HepG2 (cell line): ENCODE measurements around the gene ZNRF3. TPM values are rescaled to one million over a fixed set of nuclear protein-coding genes. Genes with fewer than 3 reads are reported as not detected.
A peak's percentile ranks its signal among the peaks of the same experiment; 100 is the strongest.

Experiments
- AKNA ChIP-seq: sonication (generic); formaldehyde crosslinking; IDR thresholded peaks from 2 replicates; pipeline ENCODE4 v1.4.0; 2020; ENCODE audit warnings: missing genetic modification reagents, borderline replicate concordance
- HDAC1 ChIP-seq: sonication (generic); formaldehyde crosslinking; IDR thresholded peaks from 2 replicates; pipeline ENCODE4 v1.5.1; 2020; ENCODE audit warnings: mild to moderate bottlenecking, missing genetic modification reagents
- HMG20A ChIP-seq: IDR thresholded peaks from 2 replicates; pipeline ENCODE4 v1.6.1; 2016; ENCODE audit warnings: borderline replicate concordance
- IKZF1 ChIP-seq: fragments of 450-650 bp; IDR thresholded peaks from 2 replicates; pipeline ENCODE4 v1.7.1; 2016
- MEF2D ChIP-seq: sonication (generic); formaldehyde crosslinking; IDR thresholded peaks from 2 replicates; pipeline ENCODE4 v1.5.1; 2020; ENCODE audit warnings: mild to moderate bottlenecking, missing genetic modification reagents
- NBN ChIP-seq: fragments of 450-650 bp; conservative IDR thresholded peaks from 2 replicates; pipeline ENCODE4 v1.6.1; 2017
- NCOR1 ChIP-seq: fragments of 200-600 bp; sonication (generic); IDR thresholded peaks from 2 replicates; pipeline ENCODE4 v1.7.0; 2017; ENCODE audit warnings: antibody characterized with exemption, low read length, borderline replicate concordance
- ONECUT2 ChIP-seq: sonication (generic); formaldehyde crosslinking; IDR thresholded peaks from 2 replicates; pipeline ENCODE4 v1.4.0; 2020; ENCODE audit warnings: missing genetic modification reagents
- PAWR ChIP-seq: sonication (generic); formaldehyde crosslinking; IDR thresholded peaks from 2 replicates; pipeline ENCODE4 v1.4.0; 2020; ENCODE audit warnings: missing genetic modification reagents, mild to moderate bottlenecking, borderline replicate concordance
- PCBP1 ChIP-seq: fragments of 200-400 bp; formaldehyde crosslinking; IDR thresholded peaks from 2 replicates; pipeline ENCODE4 v1.6.1; 2017; ENCODE audit warnings: mild to moderate bottlenecking, low read depth, low read length, borderline replicate concordance
- ZBTB20 ChIP-seq: sonication (generic); formaldehyde crosslinking; IDR thresholded peaks from 2 replicates; pipeline ENCODE4 v1.8.1; 2023; ENCODE audit warnings: missing genetic modification reagents, low read depth, mild to moderate bottlenecking, borderline replicate concordance
- ZNF224 ChIP-seq: sonication (generic); formaldehyde crosslinking; IDR thresholded peaks from 2 replicates; pipeline ENCODE4 v1.5.0; 2020; ENCODE audit warnings: mild to moderate bottlenecking, missing genetic modification reagents
- ZNF234 ChIP-seq: sonication (generic); formaldehyde crosslinking; conservative IDR thresholded peaks from 2 replicates; pipeline ENCODE4 v1.5.1; 2020; ENCODE audit warnings: mild to moderate bottlenecking, missing genetic modification reagents
- ZNF256 ChIP-seq: sonication (generic); formaldehyde crosslinking; conservative IDR thresholded peaks from 2 replicates; pipeline ENCODE4 v1.4.0; 2020; ENCODE audit warnings: missing genetic modification reagents
- ZNF44 ChIP-seq: sonication (generic); formaldehyde crosslinking; IDR thresholded peaks from 2 replicates; pipeline ENCODE4 v1.5.1; 2020; ENCODE audit warnings: mild to moderate bottlenecking, missing genetic modification reagents
- ZNF607 ChIP-seq: sonication (generic); formaldehyde crosslinking; IDR thresholded peaks from 2 replicates; pipeline ENCODE4 v1.5.1; 2020; ENCODE audit warnings: missing genetic modification reagents, mild to moderate bottlenecking, borderline replicate concordance
- ZNF703 ChIP-seq: sonication (generic); formaldehyde crosslinking; IDR thresholded peaks from 2 replicates; pipeline ENCODE4 v1.5.1; 2020; ENCODE audit warnings: missing genetic modification reagents, mild to moderate bottlenecking, moderate library complexity, borderline replicate concordance
- ZNF713 ChIP-seq: sonication (generic); formaldehyde crosslinking; IDR thresholded peaks from 2 replicates; pipeline ENCODE4 v1.4.0; 2020; ENCODE audit warnings: mild to moderate bottlenecking, missing genetic modification reagents
- polyA plus RNA-seq, 8 experiments: library from polyadenylated mRNA; depleted of rRNA in 3 of 8; stranded (reverse) in 7 of 8; unstranded in 1 of 8; fragments of >200 nt; fragmentation: Illumina TruSeq in 4 of 8; extraction: Trizol in 4 of 8; gene quantifications; 2 replicates each; pipeline versions ENCODE4 v1.2.1 to v1.2.3, GENCODE V29; 2011 to 2016; ENCODE audit warnings: low read depth in 4 of 8, missing spikeins in 1 of 8, mixed read lengths in 1 of 8; ENCODE audit not compliant: insufficient read depth in 1 of 8
- total RNA-seq, 5 experiments: library from RNA; depleted of rRNA; stranded (reverse); fragments of >200 nt; fragmentation: Illumina TruSeq; extraction: Trizol; gene quantifications; 2 replicates each; pipeline ENCODE4 v1.2.3, GENCODE V29; 2016; ENCODE audit warnings: low read depth in 1 of 5
- TF ChIP-seq, protein P1 (sequence below): sonication (generic); formaldehyde crosslinking; IDR thresholded peaks from 2 replicates; pipeline ENCODE4 v1.5.0; 2020; ENCODE audit warnings: mild to moderate bottlenecking, missing genetic modification reagents
- TF ChIP-seq, protein P2 (sequence below): sonication (generic); formaldehyde crosslinking; IDR thresholded peaks from 2 replicates; pipeline ENCODE4 v1.4.0; 2020; ENCODE audit warnings: missing genetic modification reagents

The ZNRF3 gene
- total and polyA plus RNA-seq, 2 of the 13 experiments (the other 11 are each of a cell fraction or from before 2014, with no cell fraction given), result 20.3 to 36.7 TPM

DNA sequence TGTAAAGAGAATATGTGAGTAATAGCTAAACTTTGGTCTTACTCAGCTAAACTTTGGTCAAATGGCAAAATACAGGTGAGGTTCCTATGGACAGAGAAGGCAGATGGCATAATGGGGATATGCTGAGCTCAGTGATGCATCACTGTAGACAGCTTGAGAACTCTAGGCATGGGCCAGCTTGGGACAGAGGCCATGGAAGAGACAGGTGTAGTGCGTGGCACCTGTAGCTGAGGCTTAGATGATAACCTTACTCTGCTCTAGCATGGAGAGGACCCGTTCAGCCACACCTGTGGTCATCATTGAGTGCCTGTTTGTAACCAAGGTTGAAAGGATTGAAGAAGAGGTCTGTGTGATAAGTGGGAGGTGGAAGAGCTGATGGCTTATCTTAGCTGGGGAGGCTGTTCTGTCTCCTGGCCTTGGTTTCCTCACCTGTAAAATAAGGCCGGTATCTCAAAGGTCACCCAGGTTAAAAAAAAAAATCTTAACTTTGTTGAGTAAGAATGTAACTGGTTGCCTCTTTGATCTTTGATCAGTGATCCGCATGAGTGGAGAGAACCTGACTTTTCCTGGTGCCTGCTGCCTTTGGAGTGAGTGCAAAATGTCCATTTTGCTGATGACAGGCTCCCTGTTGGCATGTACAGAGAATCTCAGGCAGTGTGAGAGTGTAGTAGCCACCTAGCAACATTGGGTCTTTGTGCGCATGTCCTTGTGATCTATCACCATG, 48.6 kb downstream of the ZNRF3 start (continued):
- TF ChIP-seq AKNA (CRISPR knock-in tag) (no peak), ZNF44 (CRISPR knock-in tag) (no peak), ZNF713 (CRISPR knock-in tag) (no peak), ZNF256 (CRISPR knock-in tag) (no peak), HDAC1 (CRISPR knock-in tag) (peak; percentile 46; the same call in 1 of the 2 replicates), PAWR (CRISPR knock-in tag) (no peak), ZNF224 (CRISPR knock-in tag) (no peak), ZNF703 (no peak), NCOR1 (peak; percentile 53; the same call in 1 of the 2 replicates), PCBP1 (no peak), NBN (no peak), MEF2D (CRISPR knock-in tag) (no peak), ONECUT2 (no peak), ZNF234 (no peak), HMG20A (CRISPR knock-in tag) (0 out of 2 replicates have a peak, but pooled peaks have one; percentile 41), ZNF607 (CRISPR knock-in tag) (no peak), ZBTB20 (CRISPR knock-in tag) (no peak), IKZF1 (no peak)
- TF ChIP-seq, protein P1, sequence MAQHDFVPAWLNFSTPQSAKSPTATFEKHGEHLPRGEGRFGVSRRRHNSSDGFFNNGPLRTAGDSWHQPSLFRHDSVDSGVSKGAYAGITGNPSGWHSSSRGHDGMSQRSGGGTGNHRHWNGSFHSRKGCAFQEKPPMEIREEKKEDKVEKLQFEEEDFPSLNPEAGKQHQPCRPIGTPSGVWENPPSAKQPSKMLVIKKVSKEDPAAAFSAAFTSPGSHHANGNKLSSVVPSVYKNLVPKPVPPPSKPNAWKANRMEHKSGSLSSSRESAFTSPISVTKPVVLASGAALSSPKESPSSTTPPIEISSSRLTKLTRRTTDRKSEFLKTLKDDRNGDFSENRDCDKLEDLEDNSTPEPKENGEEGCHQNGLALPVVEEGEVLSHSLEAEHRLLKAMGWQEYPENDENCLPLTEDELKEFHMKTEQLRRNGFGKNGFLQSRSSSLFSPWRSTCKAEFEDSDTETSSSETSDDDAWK, result no peak
- TF ChIP-seq, protein P2, sequence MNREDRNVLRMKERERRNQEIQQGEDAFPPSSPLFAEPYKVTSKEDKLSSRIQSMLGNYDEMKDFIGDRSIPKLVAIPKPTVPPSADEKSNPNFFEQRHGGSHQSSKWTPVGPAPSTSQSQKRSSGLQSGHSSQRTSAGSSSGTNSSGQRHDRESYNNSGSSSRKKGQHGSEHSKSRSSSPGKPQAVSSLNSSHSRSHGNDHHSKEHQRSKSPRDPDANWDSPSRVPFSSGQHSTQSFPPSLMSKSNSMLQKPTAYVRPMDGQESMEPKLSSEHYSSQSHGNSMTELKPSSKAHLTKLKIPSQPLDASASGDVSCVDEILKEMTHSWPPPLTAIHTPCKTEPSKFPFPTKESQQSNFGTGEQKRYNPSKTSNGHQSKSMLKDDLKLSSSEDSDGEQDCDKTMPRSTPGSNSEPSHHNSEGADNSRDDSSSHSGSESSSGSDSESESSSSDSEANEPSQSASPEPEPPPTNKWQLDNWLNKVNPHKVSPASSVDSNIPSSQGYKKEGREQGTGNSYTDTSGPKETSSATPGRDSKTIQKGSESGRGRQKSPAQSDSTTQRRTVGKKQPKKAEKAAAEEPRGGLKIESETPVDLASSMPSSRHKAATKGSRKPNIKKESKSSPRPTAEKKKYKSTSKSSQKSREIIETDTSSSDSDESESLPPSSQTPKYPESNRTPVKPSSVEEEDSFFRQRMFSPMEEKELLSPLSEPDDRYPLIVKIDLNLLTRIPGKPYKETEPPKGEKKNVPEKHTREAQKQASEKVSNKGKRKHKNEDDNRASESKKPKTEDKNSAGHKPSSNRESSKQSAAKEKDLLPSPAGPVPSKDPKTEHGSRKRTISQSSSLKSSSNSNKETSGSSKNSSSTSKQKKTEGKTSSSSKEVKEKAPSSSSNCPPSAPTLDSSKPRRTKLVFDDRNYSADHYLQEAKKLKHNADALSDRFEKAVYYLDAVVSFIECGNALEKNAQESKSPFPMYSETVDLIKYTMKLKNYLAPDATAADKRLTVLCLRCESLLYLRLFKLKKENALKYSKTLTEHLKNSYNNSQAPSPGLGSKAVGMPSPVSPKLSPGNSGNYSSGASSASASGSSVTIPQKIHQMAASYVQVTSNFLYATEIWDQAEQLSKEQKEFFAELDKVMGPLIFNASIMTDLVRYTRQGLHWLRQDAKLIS (CRISPR knock-in tag), result 0 out of 2 replicates have a peak, but pooled peaks have one; percentile 18
